ENCODE measurements around the gene ARIH1. TPM values are rescaled to one million over a fixed set of nuclear protein-coding genes. Genes with fewer than 3 reads are reported as not detected.

The ARIH1 gene
- total and polyA plus RNA-seq, 10 of the 15 experiments (the other 5 are each of a cell fraction or from before 2014, with no cell fraction given) = 14.7 to 99.5 (median 26.5) TPM

- Histone ChIP-seq H3K4me2 (ENCODE audit: control insufficient read depth, insufficient read depth) (no peak overlapping the region), H3K27me3 (replicated peaks in 1 of 2; ENCODE audit: control insufficient read depth in 2 of 2, insufficient read depth in 2 of 2, low read length in 1 of 2) (no peaks in the 10 kb centered on the region), H3K9me3 (replicated peaks; ENCODE audit: control insufficient read depth, insufficient read depth, low read length) (no peaks in the 10 kb centered on the region), H3K9ac (ENCODE audit: control insufficient read depth, insufficient read depth, low read length) (no peak overlapping the region), H3K79me2 (ENCODE audit: control insufficient read depth, insufficient read depth, low read length) (no peaks in the 10 kb centered on the region), H3K27ac (ENCODE audit: control insufficient read depth, insufficient read depth) (no peak overlapping the region), H3K4me3 (no peak overlapping the region), H3K36me3 (ENCODE audit: control insufficient read depth in 2 of 2, insufficient read depth in 2 of 2, low read length in 1 of 2) (peaks cover 2 to 15% of the 10 kb centered on the region in 2 experiments; a peak in 3 of 4 replicates), H2AFZ (ENCODE audit: control insufficient read depth, low read depth, low read length) (no peak overlapping the region), H3K4me1 (ENCODE audit: control insufficient read depth, insufficient read depth, low read length) (no peaks in the 10 kb centered on the region), H4K20me1 (ENCODE audit: control insufficient read depth, insufficient read depth) (no peaks in the 10 kb centered on the region)
- TSS peak; percentile 11 for BruUV-seq (replicated peaks)
- DNase-seq (ENCODE audit: low read depth, low spot score) (no peak), FAIRE-seq (no peak), ATAC-seq (no peak)
- CTCF ChIA-PET = interaction anchor here (1.1 to 5.9 kb wide), 2 partner anchors 14 to 55 kb away, joined by 3 to 45 read pairs; no protein-coding TSS in a partner anchor
- in situ Hi-C loops (cut with MboI) (no loop called here), intact Hi-C loops (cut with micrococcal nuclease; ENCODE audit: unreplicated experiment) (no loop called here)
- POLR2A ChIA-PET = no interaction called here
- WGBS (ENCODE audit: insufficient coverage, insufficient replicate concordance, low lambda C conversion rate, missing lambda C conversion rate) = 0% methylated on average over 1 of the region's 1 CpG
- SMC1A ChIA-PET (ENCODE audit: uncharacterized antibody, unreplicated experiment) = interaction anchor here (0.6 to 1.1 kb wide), 2 partner anchors 14 to 543 kb away, joined by 3 read pairs; no protein-coding TSS in a partner anchor
- RAD21 ChIA-PET (ENCODE audit: unreplicated experiment) = no interaction called here
- TF ChIP-seq, protein P1, sequence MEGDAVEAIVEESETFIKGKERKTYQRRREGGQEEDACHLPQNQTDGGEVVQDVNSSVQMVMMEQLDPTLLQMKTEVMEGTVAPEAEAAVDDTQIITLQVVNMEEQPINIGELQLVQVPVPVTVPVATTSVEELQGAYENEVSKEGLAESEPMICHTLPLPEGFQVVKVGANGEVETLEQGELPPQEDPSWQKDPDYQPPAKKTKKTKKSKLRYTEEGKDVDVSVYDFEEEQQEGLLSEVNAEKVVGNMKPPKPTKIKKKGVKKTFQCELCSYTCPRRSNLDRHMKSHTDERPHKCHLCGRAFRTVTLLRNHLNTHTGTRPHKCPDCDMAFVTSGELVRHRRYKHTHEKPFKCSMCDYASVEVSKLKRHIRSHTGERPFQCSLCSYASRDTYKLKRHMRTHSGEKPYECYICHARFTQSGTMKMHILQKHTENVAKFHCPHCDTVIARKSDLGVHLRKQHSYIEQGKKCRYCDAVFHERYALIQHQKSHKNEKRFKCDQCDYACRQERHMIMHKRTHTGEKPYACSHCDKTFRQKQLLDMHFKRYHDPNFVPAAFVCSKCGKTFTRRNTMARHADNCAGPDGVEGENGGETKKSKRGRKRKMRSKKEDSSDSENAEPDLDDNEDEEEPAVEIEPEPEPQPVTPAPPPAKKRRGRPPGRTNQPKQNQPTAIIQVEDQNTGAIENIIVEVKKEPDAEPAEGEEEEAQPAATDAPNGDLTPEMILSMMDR (IDR thresholded peaks at IDR 0.05 in 2 of 3, conservative IDR thresholded peaks at IDR 0.05 in 1 of 3; ENCODE audit: control insufficient read depth in 2 of 3, extremely low read depth in 1 of 3, insufficient read depth in 1 of 3, low read depth in 3 of 3, low read length in 3 of 3) = peak in 1 of 3 experiments; percentile 23; a peak in 2 of 6 replicates
- no peak for TF ChIP-seq NFYB (IDR thresholded peaks at IDR 0.05; ENCODE audit: insufficient read depth, low read depth, low read length)
- TF ChIP-seq EZH2 (IDR thresholded peaks at IDR 0.05; ENCODE audit: borderline replicate concordance, control insufficient read depth, low read depth, low read length) = no peak
These were observed 111.4 kb downstream of the ARIH1 start for GRCh38 chr15:72585476-72586058.

DNA sequence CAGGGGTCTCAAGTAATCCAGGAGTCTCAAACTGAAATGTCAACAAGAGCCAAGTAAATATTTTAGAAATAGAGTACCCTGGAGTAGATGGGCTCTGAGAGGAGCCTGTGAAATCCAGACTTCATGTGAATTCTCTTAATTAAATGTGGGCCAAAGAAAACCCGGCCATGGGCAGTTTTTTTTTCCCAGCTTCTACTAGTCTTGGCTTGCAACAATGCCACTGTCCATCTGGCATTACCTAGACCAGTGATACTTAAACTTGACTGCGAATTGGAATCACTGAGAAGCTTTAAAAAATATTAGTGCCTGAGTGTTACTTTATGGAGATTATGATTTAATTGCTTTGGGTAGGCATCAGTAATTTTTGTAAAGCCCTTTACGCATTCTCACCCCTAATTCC lies 114.0 kb downstream of the ARIH1 start:
- ChIA-PET RAD21 (ENCODE audit: unreplicated experiment) (no interaction called here), CTCF (interaction anchor here (2.7 kb wide), 1 partner anchor 12 kb away, joined by 29 read pairs; no protein-coding TSS in a partner anchor), POLR2A (no interaction called here), SMC1A (ENCODE audit: uncharacterized antibody, unreplicated experiment) (no interaction called here)
- H3K9ac ChIP-seq (ENCODE audit: control insufficient read depth, insufficient read depth, low read length) = no peak overlapping the region
- no peaks in the 10 kb centered on the region for H3K27me3 ChIP-seq (replicated peaks in 1 of 2; ENCODE audit: control insufficient read depth in 2 of 2, insufficient read depth in 2 of 2, low read length in 1 of 2)
- no TSS peak for BruUV-seq (replicated peaks)
- in situ Hi-C loops (cut with MboI) = no loop called here
- DNase-seq (ENCODE audit: low read depth, low spot score) = no peak
- peaks cover 0 to 9% of the 10 kb centered on the region in 2 experiments; a peak in 3 of 4 replicates for H3K36me3 ChIP-seq (ENCODE audit: control insufficient read depth in 2 of 2, insufficient read depth in 2 of 2, low read length in 1 of 2)
- no peak overlapping the region for H3K27ac ChIP-seq (ENCODE audit: control insufficient read depth, insufficient read depth)
- no peaks in the 10 kb centered on the region for H3K4me1 ChIP-seq (ENCODE audit: control insufficient read depth, insufficient read depth, low read length)
- no peaks in the 10 kb centered on the region for H3K79me2 ChIP-seq (ENCODE audit: control insufficient read depth, insufficient read depth, low read length)
- no peaks in the 10 kb centered on the region for H3K9me3 ChIP-seq (replicated peaks; ENCODE audit: control insufficient read depth, insufficient read depth, low read length)
- no peaks in the 10 kb centered on the region for H4K20me1 ChIP-seq (ENCODE audit: control insufficient read depth, insufficient read depth)
- no peak for FAIRE-seq
- intact Hi-C loops (cut with micrococcal nuclease; ENCODE audit: unreplicated experiment) = no loop called here
- H3K4me2 ChIP-seq (ENCODE audit: control insufficient read depth, insufficient read depth) = no peak overlapping the region
- no peak overlapping the region for H2AFZ ChIP-seq (ENCODE audit: control insufficient read depth, low read depth, low read length)
- H3K4me3 ChIP-seq = no peak overlapping the region
- WGBS (ENCODE audit: insufficient coverage, insufficient replicate concordance, low lambda C conversion rate, missing lambda C conversion rate) = 99% methylated on average over 3 of the region's 3 CpGs
- no peak for ATAC-seq
- no peak for TF ChIP-seq BMI1 (IDR thresholded peaks at IDR 0.05; ENCODE audit: borderline replicate concordance)
- TF ChIP-seq HCFC1 (IDR thresholded peaks at IDR 0.05; ENCODE audit: low read length) = no peak
- TF ChIP-seq, protein P2, sequence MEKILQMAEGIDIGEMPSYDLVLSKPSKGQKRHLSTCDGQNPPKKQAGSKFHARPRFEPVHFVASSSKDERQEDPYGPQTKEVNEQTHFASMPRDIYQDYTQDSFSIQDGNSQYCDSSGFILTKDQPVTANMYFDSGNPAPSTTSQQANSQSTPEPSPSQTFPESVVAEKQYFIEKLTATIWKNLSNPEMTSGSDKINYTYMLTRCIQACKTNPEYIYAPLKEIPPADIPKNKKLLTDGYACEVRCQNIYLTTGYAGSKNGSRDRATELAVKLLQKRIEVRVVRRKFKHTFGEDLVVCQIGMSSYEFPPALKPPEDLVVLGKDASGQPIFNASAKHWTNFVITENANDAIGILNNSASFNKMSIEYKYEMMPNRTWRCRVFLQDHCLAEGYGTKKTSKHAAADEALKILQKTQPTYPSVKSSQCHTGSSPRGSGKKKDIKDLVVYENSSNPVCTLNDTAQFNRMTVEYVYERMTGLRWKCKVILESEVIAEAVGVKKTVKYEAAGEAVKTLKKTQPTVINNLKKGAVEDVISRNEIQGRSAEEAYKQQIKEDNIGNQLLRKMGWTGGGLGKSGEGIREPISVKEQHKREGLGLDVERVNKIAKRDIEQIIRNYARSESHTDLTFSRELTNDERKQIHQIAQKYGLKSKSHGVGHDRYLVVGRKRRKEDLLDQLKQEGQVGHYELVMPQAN (conservative IDR thresholded peaks at IDR 0.05) = no peak
- TF ChIP-seq STAT3 (IDR thresholded peaks at IDR 0.05; ENCODE audit: low read depth, low read length) = no peak
- TF ChIP-seq RAD21 (IDR thresholded peaks at IDR 0.05; ENCODE audit: insufficient read depth, low read depth, low read length) = no peak
- TF ChIP-seq MXI1 (IDR thresholded peaks at IDR 0.05; ENCODE audit: low read depth, low read length) = no peak

Measured in GM12878 (cell line).